Measurements from ENCODE around the gene TBC1D3I.
"Not testable (repeated sequence)": the region's sequence is repeated elsewhere in the genome, so short reads cannot be mapped to it uniquely, and the experiment has no call there.

Gene TBC1D3I

GRCh38 chr17:36213695-36214094 lies 50.7 kb downstream of the TBC1D3I start:
- H3K4me3 ChIP-seq (ENCODE audit: low read length): no peak overlapping the region
- DNase-seq (ENCODE audit: low read depth): no peak
- TF ChIP-seq CTCF (conservative IDR thresholded peaks at IDR 0.05; ENCODE audit: low read depth, low read length): no peak

- TF ChIP-seq CTCF (conservative IDR thresholded peaks at IDR 0.05; ENCODE audit: low read depth, low read length): no peak
- DNase-seq (ENCODE audit: low read depth): no peak
- no peak overlapping the region for H3K4me3 ChIP-seq (ENCODE audit: low read length)
Measured at GRCh38 chr17:36212966-36213365, 51.4 kb downstream of the TBC1D3I start.

- no peak for TF ChIP-seq CTCF (conservative IDR thresholded peaks at IDR 0.05; ENCODE audit: low read depth, low read length)
- DNase-seq (ENCODE audit: low read depth): no peak
- H3K4me3 ChIP-seq (ENCODE audit: low read length): no peak overlapping the region
Measured at GRCh38 chr17:36212272-36212605, 52.1 kb downstream of the TBC1D3I start.

GRCh38 chr17:36211484-36212271 lies 52.7 kb downstream of the TBC1D3I start:
- not testable (repeated sequence) for H3K4me3 ChIP-seq (ENCODE audit: low read length); DNase-seq (ENCODE audit: low read depth)

- H3K4me3 ChIP-seq (ENCODE audit: low read length); DNase-seq (ENCODE audit: low read depth): not testable (repeated sequence)
Measured at GRCh38 chr17:36210439-36211211, 53.7 kb downstream of the TBC1D3I start, which contains the start of gene CCL4L2. Gene CCL4L2 (plus strand): TSS chr17:36211063.

GRCh38 chr17:36209575-36209974 lies 54.8 kb downstream of the TBC1D3I start:
- no peak for DNase-seq (ENCODE audit: low read depth)
- H3K4me3 ChIP-seq (ENCODE audit: low read length): no peak overlapping the region
- TF ChIP-seq CTCF (conservative IDR thresholded peaks at IDR 0.05; ENCODE audit: low read depth, low read length): no peak

- not testable (repeated sequence) for DNase-seq (ENCODE audit: low read depth); H3K4me3 ChIP-seq (ENCODE audit: low read length)
Measured at GRCh38 chr17:36207383-36207782, 57.0 kb downstream of the TBC1D3I start.

GRCh38 chr17:36206486-36206821 lies 57.9 kb downstream of the TBC1D3I start:
- not testable (repeated sequence) for H3K4me3 ChIP-seq (ENCODE audit: low read length); DNase-seq (ENCODE audit: low read depth)

GRCh38 chr17:36205637-36206485 lies 58.5 kb downstream of the TBC1D3I start:
- DNase-seq (ENCODE audit: low read depth): no peak
- TF ChIP-seq CTCF (conservative IDR thresholded peaks at IDR 0.05; ENCODE audit: low read depth, low read length): no peak

More at GRCh38 chr17:36205637-36206485, 58.5 kb downstream of the TBC1D3I start:
- H3K4me3 ChIP-seq (ENCODE audit: low read length): no peak overlapping the region

All from retinal pigment epithelial cell (primary cell).